ENCODE data around the gene ENTPD7. TPM values are rescaled to one million over a fixed set of nuclear protein-coding genes. Genes with fewer than 3 reads are reported as not detected.

The ENTPD7 gene
- total and polyA plus RNA-seq, 10 of the 15 experiments (the other 5 are each of a cell fraction or from before 2014, with no cell fraction given) = 0.73 to 6.7 (median 5.2) TPM

DNA sequence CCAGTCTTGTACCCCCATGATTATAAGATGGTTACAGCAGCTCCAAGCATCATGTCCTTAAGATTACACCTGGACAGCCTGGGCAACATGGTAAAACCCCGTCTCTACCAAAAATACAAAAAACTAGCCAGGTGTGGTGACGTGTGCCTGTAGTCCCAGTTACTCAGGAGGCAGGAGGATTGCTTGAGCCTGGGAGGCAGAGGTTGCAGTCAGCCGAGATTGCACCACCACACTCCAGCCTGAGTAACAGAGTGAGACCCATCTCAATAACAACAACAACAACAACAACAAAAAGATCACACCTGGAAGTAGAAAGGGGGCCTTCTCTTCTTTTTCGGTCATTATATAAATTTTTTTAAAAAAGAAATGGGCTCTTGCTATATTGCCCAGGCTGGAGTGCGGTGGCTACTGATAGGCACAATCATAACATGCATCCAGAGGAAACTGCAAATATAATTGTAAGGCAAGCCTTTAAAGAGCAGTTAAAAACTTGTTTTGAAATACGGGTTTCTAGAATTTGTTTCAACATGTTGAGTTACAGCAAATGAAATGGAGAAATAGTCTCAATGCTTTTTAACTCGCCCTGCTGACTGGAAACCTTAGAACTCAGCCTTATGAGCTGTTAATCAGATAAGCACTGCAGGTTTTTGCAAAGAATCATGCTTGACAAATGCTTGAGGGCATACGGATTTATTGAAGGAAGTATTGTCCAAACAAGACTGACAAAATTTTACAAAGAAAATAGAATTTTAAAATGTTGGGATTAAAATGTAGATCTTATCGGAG, 4.7 kb upstream of the ENTPD7 start (continued):
- no peak for TF ChIP-seq NR2F1 (conservative IDR thresholded peaks at IDR 0.05)
- TF ChIP-seq ZNF384 (IDR thresholded peaks at IDR 0.05; ENCODE audit: borderline replicate concordance, low read depth, low read length) = no peak
- TF ChIP-seq SIN3A (IDR thresholded peaks at IDR 0.05; ENCODE audit: low read depth, low read length) = no peak
- no peak for TF ChIP-seq CHD2 (IDR thresholded peaks at IDR 0.05; ENCODE audit: borderline replicate concordance, low read depth, low read length)
- no peak for TF ChIP-seq EZH2 (IDR thresholded peaks at IDR 0.05; ENCODE audit: borderline replicate concordance, control insufficient read depth, low read depth, low read length)
- no peak for TF ChIP-seq FOXM1 (IDR thresholded peaks at IDR 0.05; ENCODE audit: low read depth, low read length)

DNA sequence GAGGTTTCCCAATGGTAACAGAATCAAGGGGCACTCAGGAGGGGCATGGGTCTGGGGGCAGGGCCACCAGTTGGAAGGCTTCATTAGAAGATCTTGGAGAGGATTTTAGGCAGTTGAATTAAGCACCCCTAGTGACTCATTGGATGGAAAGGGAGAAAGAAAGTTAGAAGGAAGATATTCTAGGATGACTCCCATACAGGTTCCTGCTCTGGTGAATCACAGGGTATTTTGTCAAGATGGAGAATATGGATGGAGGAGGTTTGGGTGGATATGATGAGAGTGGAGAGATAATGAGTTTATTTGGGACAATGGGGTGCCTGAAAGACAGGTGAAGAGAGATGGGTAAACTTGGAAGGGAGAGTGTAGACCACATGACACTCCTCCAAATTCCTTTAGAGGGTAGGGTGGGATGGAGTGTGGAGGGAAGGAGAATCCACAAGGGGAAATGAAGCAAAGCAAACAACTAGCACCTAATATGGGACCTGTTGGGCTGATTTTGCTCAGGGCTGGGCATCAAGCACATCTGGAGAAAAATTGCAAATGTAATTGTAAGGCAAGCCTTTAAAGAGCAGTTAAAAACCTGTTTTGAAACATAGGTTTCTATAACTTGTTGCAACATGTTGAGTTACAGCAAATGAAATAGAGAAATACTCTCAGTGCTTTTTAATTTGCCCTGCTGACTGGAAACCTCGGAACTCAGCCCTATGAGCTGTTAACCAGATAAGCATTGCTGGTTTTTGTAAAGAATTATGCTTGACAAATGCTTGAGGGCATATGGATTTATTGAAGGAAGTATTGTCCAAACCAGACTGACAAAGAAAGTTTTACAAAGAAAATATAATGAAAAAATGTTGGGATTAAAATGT, 2.9 kb upstream of the ENTPD7 start:
- in situ Hi-C loops (cut with MboI) (no loop called here), intact Hi-C loops (cut with micrococcal nuclease; ENCODE audit: unreplicated experiment) (no loop called here)
- H3K4me1 ChIP-seq (ENCODE audit: control insufficient read depth, insufficient read depth, low read length) = peaks cover 13% of the 10 kb centered on the region
- FAIRE-seq = no peak
- 0% methylated on average over 1 of the region's 1 CpG for WGBS (ENCODE audit: insufficient coverage, insufficient replicate concordance, low lambda C conversion rate, missing lambda C conversion rate)
- no peaks in the 10 kb centered on the region for H3K27me3 ChIP-seq (replicated peaks in 1 of 2; ENCODE audit: control insufficient read depth in 2 of 2, insufficient read depth in 2 of 2, low read length in 1 of 2)
- no TSS peak for BruUV-seq (replicated peaks)
- H3K4me2 ChIP-seq (ENCODE audit: control insufficient read depth, insufficient read depth) = no peak overlapping the region
- no peak overlapping the region for H2AFZ ChIP-seq (ENCODE audit: control insufficient read depth, low read depth, low read length)
- no peak overlapping the region for H3K27ac ChIP-seq (ENCODE audit: control insufficient read depth, insufficient read depth)
- ChIA-PET CTCF (interaction anchor here (1.0 kb wide), 1 partner anchor 24 kb away, joined by 3 read pairs; no protein-coding TSS in a partner anchor), RAD21 (ENCODE audit: unreplicated experiment) (no interaction called here), SMC1A (ENCODE audit: uncharacterized antibody, unreplicated experiment) (no interaction called here), POLR2A (no interaction called here)
- no peak overlapping the region for H3K4me3 ChIP-seq
- ATAC-seq = no peak
- no peaks in the 10 kb centered on the region for H4K20me1 ChIP-seq (ENCODE audit: control insufficient read depth, insufficient read depth)
- H3K9ac ChIP-seq (ENCODE audit: control insufficient read depth, insufficient read depth, low read length) = no peak overlapping the region
- no peaks in the 10 kb centered on the region for H3K9me3 ChIP-seq (replicated peaks; ENCODE audit: control insufficient read depth, insufficient read depth, low read length)
- H3K79me2 ChIP-seq (ENCODE audit: control insufficient read depth, insufficient read depth, low read length) = no peaks in the 10 kb centered on the region; the same call in 1 of the 2 replicates
- DNase-seq (ENCODE audit: low read depth, low spot score) = no peak
- H3K36me3 ChIP-seq (ENCODE audit: control insufficient read depth in 2 of 2, insufficient read depth in 2 of 2, low read length in 1 of 2) = no peaks in the 10 kb centered on the region
- TF ChIP-seq RELA (IDR thresholded peaks at IDR 0.05; ENCODE audit: borderline replicate concordance, partially characterized antibody) (no peak), USF1 (IDR thresholded peaks at IDR 0.05; ENCODE audit: borderline replicate concordance, extremely low read length, insufficient read depth, low read depth, low read length) (no peak), HDAC6 (IDR thresholded peaks at IDR 0.05; ENCODE audit: unreplicated experiment) (no peak), ZNF384 (IDR thresholded peaks at IDR 0.05; ENCODE audit: borderline replicate concordance, low read depth, low read length) (no peak), PAX5 (IDR thresholded peaks at IDR 0.05; ENCODE audit: borderline replicate concordance, low read depth, low read length) (no peak), MTA3 (IDR thresholded peaks at IDR 0.05; ENCODE audit: borderline replicate concordance, low read length) (no peak), HDGF (IDR thresholded peaks at IDR 0.05) (no peak), SPI1 (IDR thresholded peaks at IDR 0.05; ENCODE audit: borderline replicate concordance, insufficient read depth, low read depth, low read length) (no peak)
- TF ChIP-seq, protein P1, sequence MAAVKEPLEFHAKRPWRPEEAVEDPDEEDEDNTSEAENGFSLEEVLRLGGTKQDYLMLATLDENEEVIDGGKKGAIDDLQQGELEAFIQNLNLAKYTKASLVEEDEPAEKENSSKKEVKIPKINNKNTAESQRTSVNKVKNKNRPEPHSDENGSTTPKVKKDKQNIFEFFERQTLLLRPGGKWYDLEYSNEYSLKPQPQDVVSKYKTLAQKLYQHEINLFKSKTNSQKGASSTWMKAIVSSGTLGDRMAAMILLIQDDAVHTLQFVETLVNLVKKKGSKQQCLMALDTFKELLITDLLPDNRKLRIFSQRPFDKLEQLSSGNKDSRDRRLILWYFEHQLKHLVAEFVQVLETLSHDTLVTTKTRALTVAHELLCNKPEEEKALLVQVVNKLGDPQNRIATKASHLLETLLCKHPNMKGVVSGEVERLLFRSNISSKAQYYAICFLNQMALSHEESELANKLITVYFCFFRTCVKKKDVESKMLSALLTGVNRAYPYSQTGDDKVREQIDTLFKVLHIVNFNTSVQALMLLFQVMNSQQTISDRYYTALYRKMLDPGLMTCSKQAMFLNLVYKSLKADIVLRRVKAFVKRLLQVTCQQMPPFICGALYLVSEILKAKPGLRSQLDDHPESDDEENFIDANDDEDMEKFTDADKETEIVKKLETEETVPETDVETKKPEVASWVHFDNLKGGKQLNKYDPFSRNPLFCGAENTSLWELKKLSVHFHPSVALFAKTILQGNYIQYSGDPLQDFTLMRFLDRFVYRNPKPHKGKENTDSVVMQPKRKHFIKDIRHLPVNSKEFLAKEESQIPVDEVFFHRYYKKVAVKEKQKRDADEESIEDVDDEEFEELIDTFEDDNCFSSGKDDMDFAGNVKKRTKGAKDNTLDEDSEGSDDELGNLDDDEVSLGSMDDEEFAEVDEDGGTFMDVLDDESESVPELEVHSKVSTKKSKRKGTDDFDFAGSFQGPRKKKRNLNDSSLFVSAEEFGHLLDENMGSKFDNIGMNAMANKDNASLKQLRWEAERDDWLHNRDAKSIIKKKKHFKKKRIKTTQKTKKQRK (IDR thresholded peaks at IDR 0.05; ENCODE audit: low read depth, low read length) = no peak
